Loucy (cell line): Measurements from ENCODE around the gene PRSS38.
"Not testable (repeated sequence)": the region's sequence is repeated elsewhere in the genome, so short reads cannot be mapped to it uniquely, and the experiment has no call there.

Experiments
- H2AFZ ChIP-seq: fragments of 200-600 bp; sonication (generic); 2 replicates; pipeline ENCODE4 v1.6.0; 2016; ENCODE audit warnings: antibody characterized with exemption, mild to moderate bottlenecking, low read length, moderate library complexity
- H3F3A ChIP-seq: fragments of 200-600 bp; 2 replicates; pipeline ENCODE4 v1.6.0; 2016; ENCODE audit warnings: antibody characterized with exemption, low read depth, mild to moderate bottlenecking
- H3K27me3 ChIP-seq: fragments of 200-600 bp; sonication (generic); 2 replicates; pipeline ENCODE4 v1.6.1; 2014; ENCODE audit warnings: low read length, mild to moderate bottlenecking; ENCODE audit not compliant: insufficient read depth, poor library complexity, severe bottlenecking
- H3K36me3 ChIP-seq: fragments of 200-600 bp; sonication (generic); 2 replicates; pipeline ENCODE4 v1.6.1; 2016; ENCODE audit warnings: low read length; ENCODE audit not compliant: insufficient read depth
- H3K4me1 ChIP-seq: fragments of 200-600 bp; sonication (generic); 2 replicates; pipeline ENCODE4 v1.5.1; 2014; ENCODE audit warnings: low read length, mild to moderate bottlenecking; ENCODE audit not compliant: insufficient read depth, poor library complexity, severe bottlenecking
- H3K4me2 ChIP-seq: fragments of 200-600 bp; sonication (generic); 2 replicates; pipeline ENCODE4 v1.6.0; 2014; ENCODE audit warnings: antibody characterized with exemption, low read length, low read depth, mild to moderate bottlenecking; ENCODE audit not compliant: poor library complexity, severe bottlenecking
- H3K4me3 ChIP-seq: fragments of 200-600 bp; sonication (generic); 2 replicates; pipeline ENCODE4 v1.5.1; 2014; ENCODE audit warnings: low read length, mild to moderate bottlenecking, mixed read lengths; ENCODE audit not compliant: poor library complexity, severe bottlenecking
- H3K79me2 ChIP-seq: fragments of 200-600 bp; sonication (generic); 2 replicates; pipeline ENCODE4 v1.6.1; 2014; ENCODE audit warnings: low read length; ENCODE audit not compliant: insufficient read depth
- H3K9ac ChIP-seq: fragments of 200-600 bp; sonication (generic); 2 replicates; pipeline ENCODE4 v1.6.0; 2014; ENCODE audit warnings: mild to moderate bottlenecking, low read depth, low read length, moderate library complexity; ENCODE audit not compliant: poor library complexity, severe bottlenecking
- H3K9me2 ChIP-seq: fragments of 200-600 bp; sonication (generic); replicated peaks from 2 replicates; pipeline ENCODE4 v1.6.1; 2016; ENCODE audit warnings: low read depth, low read length, mixed read lengths
- H3K9me3 ChIP-seq: fragments of 200-600 bp; sonication (generic); 2 replicates; pipeline ENCODE4 v1.6.1; 2014; ENCODE audit warnings: mild to moderate bottlenecking, antibody characterized with exemption, low read length, low read depth; ENCODE audit not compliant: insufficient read depth
- H4K20me1 ChIP-seq: fragments of 200-600 bp; sonication (generic); 2 replicates; pipeline ENCODE4 v1.6.0; 2014; ENCODE audit warnings: antibody characterized with exemption, low read length, mild to moderate bottlenecking; ENCODE audit not compliant: insufficient read depth, poor library complexity, severe bottlenecking
- CTCF ChIP-seq: fragments of 200-600 bp; sonication (generic); conservative IDR thresholded peaks from 2 replicates; pipeline ENCODE4 v1.5.1; 2014; ENCODE audit warnings: mild to moderate bottlenecking, antibody characterized with exemption, low read length
- EZH2phosphoT487 ChIP-seq: fragments of 200-600 bp; IDR thresholded peaks from 2 replicates; pipeline ENCODE4 v1.6.1; 2018; ENCODE audit warnings: antibody characterized with exemption, mild to moderate bottlenecking, moderate library complexity, borderline replicate concordance

PRSS38 gene

GRCh38 chr1:227870366-227870765 is 54.9 kb downstream of the PRSS38 start:
- no peaks in the 10 kb centered on the region for H3K79me2 ChIP-seq
- H3K9ac ChIP-seq, result no peak overlapping the region
- H3F3A ChIP-seq, result no peaks in the 10 kb centered on the region
- H3K4me3 ChIP-seq, result peak overlapping the region; percentile 50
- no peaks in the 10 kb centered on the region for H3K27me3 ChIP-seq
- H3K36me3 ChIP-seq, result no peaks in the 10 kb centered on the region
- H3K4me1 ChIP-seq, result peaks cover 20% of the 10 kb centered on the region
- H4K20me1 ChIP-seq, result no peaks in the 10 kb centered on the region
- peak overlapping the region; percentile 73 for H3K4me2 ChIP-seq
- H2AFZ ChIP-seq, result no peak overlapping the region
- no peak for TF ChIP-seq CTCF
- TF ChIP-seq EZH2phosphoT487, result no peak
- H3K9me3 ChIP-seq, result no peaks in the 10 kb centered on the region
- H3K9me2 ChIP-seq, result no peaks in the 10 kb centered on the region

GRCh38 chr1:227871892-227872291 is 56.4 kb downstream of the PRSS38 start:
- not testable (repeated sequence) for H3K27me3 ChIP-seq, H3K9me3 ChIP-seq, H3K9me2 ChIP-seq, H3K9ac ChIP-seq, H3K79me2 ChIP-seq, H3K4me3 ChIP-seq, H2AFZ ChIP-seq, H3K4me2 ChIP-seq, H4K20me1 ChIP-seq, H3K36me3 ChIP-seq, H3F3A ChIP-seq
- H3K4me1 ChIP-seq, result peaks cover 20% of the 10 kb centered on the region

- not testable (repeated sequence) for H3K9ac ChIP-seq, H3F3A ChIP-seq, H3K4me2 ChIP-seq, H3K36me3 ChIP-seq, H3K4me3 ChIP-seq, H4K20me1 ChIP-seq, H3K9me2 ChIP-seq, H3K27me3 ChIP-seq, H3K79me2 ChIP-seq, H3K4me1 ChIP-seq, H3K9me3 ChIP-seq, H2AFZ ChIP-seq
Measured at GRCh38 chr1:227877810-227878209, 62.3 kb downstream of the PRSS38 start.

- Histone ChIP-seq H3K9me3 (no peaks in the 10 kb centered on the region), H3K4me1 (no peaks in the 10 kb centered on the region), H3K27me3 (no peaks in the 10 kb centered on the region), H3K4me3 (no peak overlapping the region), H4K20me1 (no peaks in the 10 kb centered on the region), H3K4me2 (no peak overlapping the region), H2AFZ (no peak overlapping the region), H3F3A (no peaks in the 10 kb centered on the region), H3K9ac (no peak overlapping the region), H3K79me2 (no peaks in the 10 kb centered on the region), H3K9me2 (no peaks in the 10 kb centered on the region), H3K36me3 (no peaks in the 10 kb centered on the region)
- no peak for TF ChIP-seq EZH2phosphoT487
- TF ChIP-seq CTCF, result no peak
Measured at GRCh38 chr1:227880342-227880924, 65.0 kb downstream of the PRSS38 start.
